22Rv1 (cell line): ENCODE results near the gene CEP78.

Experiments
- CTCF ChIP-seq: fragments of 450-650 bp; IDR thresholded peaks from 2 replicates; pipeline ENCODE4 v1.5.1; 2017; ENCODE audit warnings: mild to moderate bottlenecking
- ZFX ChIP-seq: fragments of 450-650 bp; IDR thresholded peaks from 2 replicates; pipeline ENCODE4 v1.6.1; 2017; ENCODE audit warnings: antibody characterized with exemption, borderline replicate concordance

- no peak for TF ChIP-seq CTCF
- TF ChIP-seq ZFX: no peak
Measured at GRCh38 chr9:78218890-78219289, 17.0 kb upstream of the CEP78 start.
